M059J (cell line): ENCODE data around the gene BARX1. TPM values are rescaled to one million over a fixed set of nuclear protein-coding genes. Genes with fewer than 3 reads are reported as not detected.

Experiments used
- total RNA-seq: library from RNA; depleted of rRNA; stranded (reverse); fragments of >200 nt; shearing (Covaris generic); gene quantifications from 2 replicates; pipeline ENCODE4 v1.2.3, GENCODE V29; 2014; rRNA removed

The BARX1 gene
- total RNA-seq, 1 experiment from 2014 or later, result 0.69 TPM

Other genes with a start within 250 kb of the BARX1 start
- 2.2 and 3.9 TPM in 2 replicates for gene PTPDC1, start 129.1 kb upstream of the BARX1 start, total RNA-seq